NCI-H82 (cell line): Measurements from ENCODE around the gene ZNF439.
A peak's percentile ranks its signal among the peaks of the same experiment; 100 is the strongest.
"Not testable (repeated sequence)": the region's sequence is repeated elsewhere in the genome, so short reads cannot be mapped to it uniquely, and the experiment has no call there.

Source experiments
- DNase-seq: peaks from one replicate; lab custom pipeline; 2025; lab: John Stamatoyannopoulos, UW

The ZNF439 gene

GRCh38 chr19:11868188-11868587 lies 19.7 kb downstream of the ZNF439 start:
- no peak for DNase-seq

GRCh38 chr19:11872624-11873023 lies 24.1 kb downstream of the ZNF439 start:
- DNase-seq, result no peak

- no peak for DNase-seq
Observed at GRCh38 chr19:11873762-11874161, 25.2 kb downstream of the ZNF439 start.

DNA sequence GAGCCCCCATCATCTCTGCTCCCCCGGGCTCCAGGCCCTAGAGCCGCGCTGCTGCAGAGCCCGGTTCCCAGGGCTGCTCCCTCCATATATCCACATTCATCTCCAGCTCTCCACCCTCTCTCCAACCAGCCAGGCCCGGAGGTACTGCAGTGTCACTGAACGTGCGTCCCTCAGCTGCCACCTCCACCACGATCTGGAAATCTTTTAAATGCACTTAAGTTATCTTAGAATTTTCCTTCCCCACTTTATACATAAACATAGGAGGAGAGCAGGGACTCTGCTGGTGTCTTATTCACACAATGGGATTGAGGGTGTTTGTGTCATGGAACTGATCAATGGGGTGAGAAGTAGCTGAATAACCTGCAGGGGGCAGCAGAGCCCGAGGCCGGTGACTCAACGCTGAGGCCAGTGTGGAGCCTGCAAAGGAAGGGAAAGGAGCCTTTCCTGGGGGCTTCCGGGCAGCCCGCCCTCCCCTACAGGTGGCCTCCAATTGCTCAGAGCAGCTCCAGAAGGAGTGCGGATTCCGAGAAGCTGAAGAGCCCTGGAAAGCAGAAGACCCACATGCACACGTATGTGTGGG lies 31.3 kb downstream of the ZNF439 start:
- DNase-seq, result peak; percentile 17

DNA sequence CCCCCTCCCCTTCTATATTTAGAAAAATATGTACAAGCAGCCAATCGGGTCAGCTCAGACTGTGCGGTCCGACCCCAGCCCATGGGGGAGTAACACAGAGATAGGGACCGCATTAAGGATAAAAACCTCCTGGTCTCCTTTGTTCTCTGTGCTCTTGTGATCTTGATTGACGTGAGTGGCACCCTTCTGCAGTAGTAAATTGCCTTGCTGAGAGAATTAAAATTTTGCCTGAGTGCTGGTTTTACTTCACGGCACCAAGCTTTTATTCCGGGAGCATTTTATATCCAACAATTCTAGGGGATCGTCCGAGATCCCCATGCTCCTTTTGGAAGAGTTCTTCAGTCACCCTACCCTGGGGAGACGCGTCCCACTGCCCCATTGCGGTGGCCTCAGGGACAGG lies 32.1 kb downstream of the ZNF439 start:
- no peak for DNase-seq

DNA sequence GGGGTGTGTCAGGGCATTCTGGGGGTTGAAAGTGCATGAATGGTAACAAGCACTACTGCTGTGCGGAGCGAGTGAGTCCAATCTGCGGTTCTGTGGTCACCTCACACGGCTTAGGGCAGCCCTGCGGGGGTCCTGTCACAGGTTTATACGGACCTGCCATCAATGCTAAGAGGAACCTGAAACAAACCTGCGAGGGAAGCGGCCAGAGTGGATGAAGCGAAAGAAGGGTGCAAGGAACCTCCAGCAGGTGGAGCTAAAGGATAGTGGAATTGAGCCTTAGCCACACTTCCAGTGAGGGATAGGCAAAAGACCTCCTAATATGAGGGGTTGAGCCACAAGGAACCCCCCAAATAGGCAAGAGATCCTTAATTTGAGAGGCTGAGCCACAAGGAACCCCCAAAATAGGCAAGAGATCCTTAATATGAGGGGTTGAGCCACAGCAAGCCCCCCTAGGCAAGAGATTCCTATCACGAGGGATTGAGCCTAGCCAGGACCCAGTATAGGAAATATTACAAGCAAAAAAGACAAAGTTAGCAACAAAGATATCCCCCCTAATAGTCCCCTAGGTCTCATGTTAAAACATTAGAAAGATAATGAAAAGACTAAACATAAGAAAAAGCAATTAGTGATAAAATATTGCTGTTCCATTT lies 32.8 kb downstream of the ZNF439 start:
- DNase-seq, result peak; percentile 74

DNA sequence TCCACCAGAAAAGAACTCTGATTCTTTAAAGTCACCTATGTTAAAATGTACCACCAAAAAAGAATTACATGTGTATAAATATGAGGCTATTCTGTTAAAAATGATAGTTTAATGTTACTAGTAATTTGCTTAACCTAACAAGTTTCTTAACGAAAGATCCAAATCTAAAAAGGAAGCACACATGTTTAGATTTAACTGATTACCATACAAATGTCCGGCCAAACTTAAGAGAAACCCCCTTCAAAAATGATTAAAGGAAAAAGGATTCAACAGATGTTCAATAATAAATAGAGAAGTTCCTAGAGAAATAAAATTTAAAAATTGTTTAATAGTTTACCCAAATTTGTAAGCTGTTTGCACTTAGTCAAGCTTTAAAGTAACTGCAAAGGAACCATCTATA lies 34.1 kb downstream of the ZNF439 start:
- DNase-seq, result no peak

- DNase-seq, result no peak
Observed at GRCh38 chr19:11887234-11887610, 38.7 kb downstream of the ZNF439 start.

DNA sequence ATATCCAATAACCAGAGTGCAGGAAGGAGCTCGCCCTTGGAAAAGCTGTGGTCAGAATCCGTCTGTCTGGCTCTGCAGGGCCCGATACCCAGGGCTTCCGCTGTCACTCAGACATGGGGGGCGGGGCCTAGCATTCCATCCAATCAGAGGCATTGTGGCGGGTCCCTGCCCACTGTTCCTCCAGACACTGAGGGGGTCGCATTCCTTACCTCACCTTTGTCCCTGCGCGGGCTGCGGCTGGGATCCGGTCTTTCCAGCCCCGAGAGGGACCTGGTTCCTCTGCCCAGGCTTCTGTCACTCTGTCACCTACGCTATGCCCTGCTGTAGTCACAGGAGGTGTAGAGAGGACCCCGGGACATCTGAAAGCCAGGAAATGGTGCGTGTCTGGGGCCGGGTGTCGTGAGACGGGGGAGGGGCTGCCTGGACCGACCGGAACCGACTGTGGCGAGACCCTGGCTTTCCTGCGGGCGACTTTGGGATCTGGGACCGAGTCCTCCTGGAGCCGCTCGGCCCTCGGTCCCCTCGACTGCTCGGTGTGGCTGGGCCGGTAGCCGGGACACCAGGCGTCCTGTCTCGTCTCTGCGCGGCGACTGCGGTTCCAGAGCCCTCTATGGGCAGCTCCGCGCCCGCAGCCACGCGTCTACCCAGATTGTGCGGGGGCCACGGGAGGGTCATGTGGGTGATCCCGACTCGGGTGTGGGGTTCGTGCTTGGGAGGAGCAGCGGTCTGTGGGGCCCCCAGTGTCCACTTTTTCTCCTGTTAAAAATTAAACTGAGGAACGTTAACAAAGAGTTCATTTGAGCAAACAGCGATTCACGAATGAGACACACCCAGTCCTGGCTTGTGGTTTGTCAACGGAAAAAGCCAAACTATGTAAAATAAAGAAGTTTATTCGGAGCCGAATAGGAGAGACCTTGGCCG lies 39.3 kb downstream of the ZNF439 start, which contains the start of gene ZNF69:
TSS of gene ZNF69 (plus strand) at position 172 of the 921 bp plus-strand sequence. CDS start at position 314, 142 bp downstream.
- DNase-seq, result peak; percentile 72

GRCh38 chr19:11889901-11890300 lies 41.4 kb downstream of the ZNF439 start:
- DNase-seq, result not testable (repeated sequence)

GRCh38 chr19:11890634-11891033 lies 42.1 kb downstream of the ZNF439 start:
- DNase-seq, result no peak

DNA sequence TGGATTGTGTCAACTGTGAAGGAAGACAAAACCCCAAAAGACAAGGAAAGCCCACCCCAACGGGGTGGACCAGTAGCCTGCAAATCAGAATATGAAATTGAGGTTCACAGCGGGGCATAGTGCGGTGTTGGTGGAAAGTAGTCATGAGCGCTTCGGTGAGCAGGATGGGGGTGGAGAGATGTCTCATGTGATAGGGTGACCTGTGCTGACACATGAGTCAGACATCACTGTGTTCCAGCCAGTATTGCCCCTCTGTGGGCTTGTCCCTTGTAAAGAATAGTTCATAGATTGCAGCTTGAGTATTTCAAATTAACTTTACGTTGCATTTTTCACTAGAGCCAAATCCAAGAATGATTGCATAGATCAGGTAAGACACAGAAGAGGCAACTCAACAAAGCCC lies 46.3 kb downstream of the ZNF439 start:
- DNase-seq, result no peak

DNA sequence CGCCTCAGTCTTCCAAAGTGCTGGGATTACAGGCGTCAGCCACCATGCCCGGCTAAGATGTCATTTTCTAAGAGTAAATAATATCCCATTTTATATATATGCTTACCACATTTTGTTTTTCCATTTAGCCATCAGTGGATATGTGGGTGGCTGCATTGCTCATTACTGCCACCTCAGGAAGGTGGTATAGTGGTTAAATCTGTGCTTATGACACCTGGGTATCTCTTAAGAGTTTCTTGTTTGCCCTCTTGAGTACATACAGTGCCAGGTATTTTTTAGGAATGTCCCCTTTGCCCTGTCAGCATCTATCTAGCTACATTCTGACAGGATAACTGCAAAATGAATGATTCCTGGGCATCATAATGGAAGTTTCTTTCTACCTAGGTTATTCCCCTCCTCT lies 53.7 kb downstream of the ZNF439 start:
- no peak for DNase-seq

GRCh38 chr19:11905928-11906327 lies 57.4 kb downstream of the ZNF439 start:
- DNase-seq, result no peak

DNA sequence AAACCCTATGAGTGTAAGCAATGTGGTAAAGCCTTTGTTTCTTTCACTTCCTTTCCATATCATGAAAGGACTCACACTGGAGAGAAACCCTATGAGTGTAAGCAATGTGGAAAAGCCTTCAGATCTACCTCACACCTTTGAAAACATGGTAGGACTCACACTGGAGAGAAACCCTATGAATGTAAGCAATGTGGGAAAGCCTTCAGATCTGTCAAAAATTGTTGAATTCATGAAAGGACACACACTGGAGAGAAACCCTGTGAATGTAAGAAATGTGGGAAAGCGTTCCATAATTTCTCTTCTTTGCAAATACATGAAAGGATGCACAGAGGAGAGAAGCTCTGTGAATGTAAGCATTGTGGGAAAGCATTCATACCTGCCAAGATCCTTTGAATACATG lies 63.4 kb downstream of the ZNF439 start:
- DNase-seq, result not testable (repeated sequence)

DNA sequence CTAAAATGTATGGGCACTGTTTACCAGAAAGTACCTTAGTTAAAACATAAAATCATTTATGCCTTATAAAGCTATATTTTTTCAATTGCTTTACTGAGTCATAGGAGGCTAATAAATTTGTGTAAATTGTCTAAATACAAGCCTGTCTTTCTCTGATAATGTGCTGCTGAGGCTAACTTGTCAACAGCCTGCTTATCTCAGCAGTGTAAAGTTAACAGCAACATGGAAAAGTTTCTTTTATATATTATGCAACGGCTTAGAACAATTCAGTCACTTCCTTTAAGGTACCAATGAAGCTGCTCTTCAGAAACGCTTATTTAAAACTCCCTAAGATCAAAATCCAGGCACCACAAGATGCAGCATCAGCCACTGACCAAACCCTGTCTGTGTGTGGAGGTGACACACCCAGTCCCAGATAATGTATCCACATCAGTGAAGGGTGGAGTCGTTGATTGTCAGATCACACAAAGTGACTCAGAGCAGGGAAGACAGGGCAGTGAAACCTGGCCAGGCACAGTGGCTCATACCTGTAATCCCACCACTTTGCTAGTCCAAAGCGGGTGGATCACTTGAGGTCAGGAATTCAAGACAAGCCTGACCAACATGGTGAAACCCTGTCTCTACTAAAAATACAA lies 66.0 kb downstream of the ZNF439 start:
- not testable (repeated sequence) for DNase-seq
